ENCODE data around the gene GPR62. TPM values are rescaled to one million over a fixed set of nuclear protein-coding genes. Genes with fewer than 3 reads are reported as not detected.
A peak's percentile ranks its signal among the peaks of the same experiment; 100 is the strongest.

GPR62 gene
- total RNA-seq, 4 donors from 2014 or later = 0.13 to 1.8 (median 0.56) TPM; not detected in 1

DNA sequence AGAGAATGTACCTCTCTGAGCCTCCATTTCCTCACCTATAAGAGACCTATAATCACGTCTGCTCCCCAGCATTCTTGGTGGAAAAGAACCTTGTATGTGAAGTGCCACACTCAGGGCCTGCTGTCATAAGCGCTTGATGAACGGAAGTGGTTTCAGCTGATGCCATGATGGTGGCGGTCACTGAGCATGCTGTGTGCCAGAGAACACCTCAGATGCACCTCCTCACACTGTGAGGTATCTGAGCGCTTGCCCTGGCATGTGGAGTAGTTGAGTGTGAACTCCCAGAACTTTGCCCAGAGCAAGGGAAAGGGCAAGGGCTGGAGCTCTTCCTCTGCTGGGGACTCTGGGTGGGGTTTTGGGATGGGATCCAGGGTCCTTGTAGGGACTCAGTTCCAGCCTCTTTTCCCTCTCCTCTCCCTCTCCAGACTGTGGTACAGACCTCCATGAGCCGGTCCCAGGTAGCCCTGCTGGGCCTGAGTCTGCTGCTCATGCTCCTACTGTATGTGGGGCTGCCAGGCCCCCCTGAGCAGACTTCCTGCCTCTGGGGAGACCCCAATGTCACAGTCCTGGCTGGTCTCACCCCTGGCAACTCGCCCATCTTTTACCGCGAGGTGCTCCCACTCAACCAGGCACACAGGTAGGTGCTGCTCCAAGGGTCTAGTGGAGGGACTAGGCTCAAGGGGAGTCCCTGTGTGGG lies 22.4 kb downstream of the GPR62 start:
- peaks cover 24 to 36% of the 10 kb centered on the region in 2 donors for H3K4me1 ChIP-seq
- no peak for DNase-seq
- 76 to 88% methylated on average over 7 to 8 of the region's 9 CpGs for WGBS, 2 donors
- no peak for TF ChIP-seq POLR2A (IDR thresholded peaks at IDR 0.05)
- TF ChIP-seq, protein P1, sequence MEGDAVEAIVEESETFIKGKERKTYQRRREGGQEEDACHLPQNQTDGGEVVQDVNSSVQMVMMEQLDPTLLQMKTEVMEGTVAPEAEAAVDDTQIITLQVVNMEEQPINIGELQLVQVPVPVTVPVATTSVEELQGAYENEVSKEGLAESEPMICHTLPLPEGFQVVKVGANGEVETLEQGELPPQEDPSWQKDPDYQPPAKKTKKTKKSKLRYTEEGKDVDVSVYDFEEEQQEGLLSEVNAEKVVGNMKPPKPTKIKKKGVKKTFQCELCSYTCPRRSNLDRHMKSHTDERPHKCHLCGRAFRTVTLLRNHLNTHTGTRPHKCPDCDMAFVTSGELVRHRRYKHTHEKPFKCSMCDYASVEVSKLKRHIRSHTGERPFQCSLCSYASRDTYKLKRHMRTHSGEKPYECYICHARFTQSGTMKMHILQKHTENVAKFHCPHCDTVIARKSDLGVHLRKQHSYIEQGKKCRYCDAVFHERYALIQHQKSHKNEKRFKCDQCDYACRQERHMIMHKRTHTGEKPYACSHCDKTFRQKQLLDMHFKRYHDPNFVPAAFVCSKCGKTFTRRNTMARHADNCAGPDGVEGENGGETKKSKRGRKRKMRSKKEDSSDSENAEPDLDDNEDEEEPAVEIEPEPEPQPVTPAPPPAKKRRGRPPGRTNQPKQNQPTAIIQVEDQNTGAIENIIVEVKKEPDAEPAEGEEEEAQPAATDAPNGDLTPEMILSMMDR (IDR thresholded peaks at IDR 0.05) = no peak
- H3K9me3 ChIP-seq = no peaks in the 10 kb centered on the region
- no peak overlapping the region for H3K27ac ChIP-seq
- intact Hi-C loops (cut with DNase I) = loop anchor here (5.0 to 10.0 kb wide), 2 partner anchors 35 to 593 kb away; partner anchors contain the start of genes MANF, PARP3 and RRP9
- no peaks in the 10 kb centered on the region for H3K36me3 ChIP-seq
- H3K4me3 ChIP-seq (replicated peaks in 1 of 3) = no peak overlapping the region
- no peaks in the 10 kb centered on the region for H3K27me3 ChIP-seq

- intact Hi-C loops (cut with DNase I) = loop anchor here (5.0 to 10.0 kb wide), 2 partner anchors 36 to 593 kb away; partner anchors contain the start of genes MANF, PARP3 and RRP9
- H3K4me3 ChIP-seq (replicated peaks in 1 of 3) = no peak overlapping the region
- 77 to 80% methylated on average over 4 of the region's 4 CpGs for WGBS, 2 donors
- peaks cover 26 to 30% of the 10 kb centered on the region in 2 donors for H3K4me1 ChIP-seq
- H3K36me3 ChIP-seq = no peaks in the 10 kb centered on the region
- H3K27ac ChIP-seq = no peak overlapping the region
- TF ChIP-seq POLR2A (IDR thresholded peaks at IDR 0.05) = no peak
- TF ChIP-seq, protein P1 (IDR thresholded peaks at IDR 0.05) = no peak
- H3K27me3 ChIP-seq = no peaks in the 10 kb centered on the region
- DNase-seq = no peak
- H3K9me3 ChIP-seq = no peaks in the 10 kb centered on the region
Measured at GRCh38 chr3:51978143-51978502, 22.9 kb downstream of the GPR62 start.

DNA sequence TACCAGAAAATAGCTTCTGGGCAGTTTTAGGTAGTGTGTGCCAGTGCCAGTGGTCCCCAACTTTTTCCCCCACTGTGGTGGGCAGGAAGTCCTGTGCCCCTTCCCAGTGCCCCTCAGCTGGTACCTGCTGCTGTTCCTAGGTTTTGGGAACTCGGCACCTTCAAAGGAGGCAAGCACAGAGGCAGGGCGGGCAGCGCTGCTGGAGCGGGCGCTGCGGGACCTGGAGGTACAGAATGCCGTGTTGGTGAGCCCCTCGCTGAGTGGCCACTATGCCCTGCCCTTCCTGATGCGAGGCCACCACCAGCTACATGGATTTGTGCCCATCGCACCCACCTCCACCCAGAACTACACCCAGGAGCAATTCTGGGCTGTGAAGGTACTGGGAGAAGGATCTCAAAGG lies 25.1 kb downstream of the GPR62 start:
- no peak for TF ChIP-seq POLR2A (IDR thresholded peaks at IDR 0.05)
- Histone ChIP-seq H3K4me1 (peaks cover 17 to 29% of the 10 kb centered on the region in 2 donors), H3K27me3 (no peaks in the 10 kb centered on the region), H3K27ac (no peak overlapping the region), H3K4me3 (replicated peaks in 1 of 3) (no peak overlapping the region), H3K9me3 (no peaks in the 10 kb centered on the region), H3K36me3 (no peaks in the 10 kb centered on the region)
- 95 to 96% methylated on average over 4 to 10 of the region's 10 CpGs for WGBS, 2 donors
- no peak for DNase-seq
- intact Hi-C loops (cut with DNase I) = no loop called here

- intact Hi-C loops (cut with DNase I) = no loop called here
- 11% methylated on average over 4 of the region's 4 CpGs for WGBS, 2 donors
Measured at GRCh38 chr3:51982352-51982837, 27.2 kb downstream of the GPR62 start.

GRCh38 chr3:51982838-51983577 lies 27.8 kb downstream of the GPR62 start, which contains the start of gene ACY1:
Gene ACY1 (plus strand): TSS chr3:51983535. CDS start chr3:51984065, 530 bp downstream.
- Histone ChIP-seq H3K4me3 (replicated peaks in 1 of 3) (peak within 1 kb of the TSS in 2 of 3 donors; percentile 34 to 40), H3K27me3 (no peaks in the 10 kb centered on the region), H3K9me3 (no peaks in the 10 kb centered on the region), H3K36me3 (no peaks in the 10 kb centered on the region), H3K4me1 (peaks cover 10 to 20% of the 10 kb centered on the region in 2 donors), H3K27ac (peak within 1 kb of the TSS; percentile 89 to 94 (median 93))
- peak; percentile 95 to 96 for DNase-seq
- WGBS, 2 donors = 0% methylated on average over 25 to 49 of the region's 68 CpGs
- intact Hi-C loops (cut with DNase I) = no loop called here
- TF ChIP-seq, protein P1 (IDR thresholded peaks at IDR 0.05) = peak in 1 of 6 experiments; percentile 2
- TF ChIP-seq POLR2A (IDR thresholded peaks at IDR 0.05) = peak in 1 of 2 donors; percentile 81

More at GRCh38 chr3:51982352-51982837, 27.2 kb downstream of the GPR62 start:
- Histone ChIP-seq H3K36me3 (no peaks in the 10 kb centered on the region), H3K27ac (peak overlapping the region; percentile 89 to 94 (median 93)), H3K27me3 (no peaks in the 10 kb centered on the region), H3K4me3 (replicated peaks in 1 of 3) (peak overlapping the region in 2 of 3 donors; percentile 34 to 40), H3K4me1 (peaks cover 10 to 20% of the 10 kb centered on the region in 2 donors), H3K9me3 (no peaks in the 10 kb centered on the region)
- peak; percentile 33 to 43 for DNase-seq
- TF ChIP-seq POLR2A (IDR thresholded peaks at IDR 0.05) = no peak
- TF ChIP-seq, protein P1 (IDR thresholded peaks at IDR 0.05) = peak in 4 of 6 experiments; percentile 28 to 56 (median 34)
